Measurements from ENCODE around the gene LRMDA. TPM values are rescaled to one million over a fixed set of nuclear protein-coding genes. Genes with fewer than 3 reads are reported as not detected.

The LRMDA gene
- total RNA-seq, 1 donor from 2014 or later, result 19.4 TPM

DNA sequence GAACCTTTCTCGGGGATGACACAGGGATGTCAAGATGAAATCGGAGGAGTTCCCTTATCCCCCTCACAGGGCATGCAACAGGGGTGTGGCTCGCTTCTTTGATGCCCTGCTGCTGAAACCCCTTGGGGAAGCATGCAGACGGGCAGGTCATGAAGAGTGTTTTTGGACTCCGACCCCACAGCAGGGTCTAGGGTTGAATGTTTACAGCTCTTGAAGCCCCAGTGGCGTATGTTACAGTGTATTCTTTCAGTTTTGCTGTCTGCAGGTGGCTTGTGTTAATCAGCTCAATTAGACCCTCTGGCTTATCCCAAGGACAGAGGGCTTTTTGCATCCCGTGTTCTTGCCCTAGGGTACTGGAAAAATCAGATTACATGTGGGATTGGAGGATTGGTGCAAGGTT lies 446.5 kb downstream of the LRMDA start:
- Mint-ChIP-seq H3K27ac (ENCODE audit: unreplicated experiment) (no peak overlapping the region), H3K4me1 (ENCODE audit: unreplicated experiment) (peaks cover 8% of the 10 kb centered on the region), H3K27me3 (ENCODE audit: unreplicated experiment) (peaks cover 3% of the 10 kb centered on the region), H3K36me3 (ENCODE audit: low read depth, unreplicated experiment) (no peaks in the 10 kb centered on the region), H3K4me3 (ENCODE audit: unreplicated experiment) (no peak overlapping the region), H3K9me3 (ENCODE audit: unreplicated experiment) (no peaks in the 10 kb centered on the region)
- TF ChIP-seq, protein P1, sequence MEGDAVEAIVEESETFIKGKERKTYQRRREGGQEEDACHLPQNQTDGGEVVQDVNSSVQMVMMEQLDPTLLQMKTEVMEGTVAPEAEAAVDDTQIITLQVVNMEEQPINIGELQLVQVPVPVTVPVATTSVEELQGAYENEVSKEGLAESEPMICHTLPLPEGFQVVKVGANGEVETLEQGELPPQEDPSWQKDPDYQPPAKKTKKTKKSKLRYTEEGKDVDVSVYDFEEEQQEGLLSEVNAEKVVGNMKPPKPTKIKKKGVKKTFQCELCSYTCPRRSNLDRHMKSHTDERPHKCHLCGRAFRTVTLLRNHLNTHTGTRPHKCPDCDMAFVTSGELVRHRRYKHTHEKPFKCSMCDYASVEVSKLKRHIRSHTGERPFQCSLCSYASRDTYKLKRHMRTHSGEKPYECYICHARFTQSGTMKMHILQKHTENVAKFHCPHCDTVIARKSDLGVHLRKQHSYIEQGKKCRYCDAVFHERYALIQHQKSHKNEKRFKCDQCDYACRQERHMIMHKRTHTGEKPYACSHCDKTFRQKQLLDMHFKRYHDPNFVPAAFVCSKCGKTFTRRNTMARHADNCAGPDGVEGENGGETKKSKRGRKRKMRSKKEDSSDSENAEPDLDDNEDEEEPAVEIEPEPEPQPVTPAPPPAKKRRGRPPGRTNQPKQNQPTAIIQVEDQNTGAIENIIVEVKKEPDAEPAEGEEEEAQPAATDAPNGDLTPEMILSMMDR (IDR thresholded peaks at IDR 0.05; ENCODE audit: unreplicated experiment), result no peak
- DNase-seq (ENCODE audit: low spot score), result no peak

DNA sequence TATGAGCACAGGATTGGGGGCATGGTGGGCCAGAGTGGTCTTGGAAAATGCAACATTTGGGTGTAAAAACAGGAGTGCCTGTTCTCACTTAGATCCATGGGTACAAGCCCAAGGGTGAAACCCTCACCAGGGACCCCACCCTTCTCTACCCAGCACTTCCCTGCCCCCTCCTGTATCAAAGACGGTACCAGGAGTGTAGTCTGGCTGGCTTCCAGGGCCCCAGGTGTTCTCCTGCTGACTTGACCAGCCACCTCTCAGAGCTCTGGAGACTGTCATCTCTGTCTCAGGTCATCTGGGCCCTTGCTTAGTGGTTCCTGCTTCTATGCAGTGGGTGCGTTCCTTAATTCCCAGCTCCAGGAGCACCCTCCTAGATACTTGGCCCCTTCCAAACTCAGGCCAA lies 447.2 kb downstream of the LRMDA start:
- TF ChIP-seq, protein P1 (IDR thresholded peaks at IDR 0.05; ENCODE audit: unreplicated experiment), result no peak
- Mint-ChIP-seq H3K9me3 (ENCODE audit: unreplicated experiment) (no peaks in the 10 kb centered on the region), H3K27me3 (ENCODE audit: unreplicated experiment) (peaks cover 3% of the 10 kb centered on the region), H3K36me3 (ENCODE audit: low read depth, unreplicated experiment) (no peaks in the 10 kb centered on the region), H3K4me3 (ENCODE audit: unreplicated experiment) (no peak overlapping the region), H3K4me1 (ENCODE audit: unreplicated experiment) (peaks cover 8% of the 10 kb centered on the region), H3K27ac (ENCODE audit: unreplicated experiment) (no peak overlapping the region)
- no peak for DNase-seq (ENCODE audit: low spot score)

DNA sequence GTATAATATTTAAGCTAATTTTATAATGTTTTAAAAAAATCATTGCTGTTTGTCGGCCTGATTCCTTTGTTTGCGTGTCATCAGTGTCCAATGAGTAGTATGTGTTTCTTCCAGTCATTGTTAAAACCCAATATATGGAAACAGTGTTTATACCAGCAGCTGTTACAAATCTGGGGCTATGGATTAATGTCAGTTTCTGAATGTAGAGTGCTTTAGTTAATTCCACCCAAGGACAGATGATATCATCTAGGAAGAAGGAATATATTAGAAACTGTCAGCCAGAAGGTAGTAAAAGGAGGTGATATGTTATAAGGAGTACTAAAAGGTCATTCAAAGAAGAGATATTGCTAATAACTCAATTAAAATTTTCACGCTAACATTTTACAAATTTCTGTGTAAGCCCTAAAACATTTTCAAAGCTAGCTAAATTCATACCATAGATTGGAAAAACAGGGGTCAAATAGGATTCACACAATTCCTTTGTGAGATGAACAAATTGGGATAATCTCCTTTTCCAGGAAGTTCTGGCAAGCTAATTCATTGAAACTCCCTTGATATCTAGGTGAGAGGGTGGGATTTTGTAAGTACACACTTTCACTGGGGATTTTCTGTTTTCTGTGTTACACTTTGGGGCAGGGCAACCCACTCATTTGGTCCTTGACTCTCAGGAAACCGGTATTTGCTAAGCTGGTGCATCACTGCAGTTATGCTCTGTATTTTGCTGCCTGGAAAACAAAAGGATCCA lies 448.8 kb downstream of the LRMDA start:
- no peak overlapping the region for H3K4me3 Mint-ChIP-seq (ENCODE audit: unreplicated experiment)
- no peaks in the 10 kb centered on the region for H3K36me3 Mint-ChIP-seq (ENCODE audit: low read depth, unreplicated experiment)
- no peak for DNase-seq (ENCODE audit: low spot score)
- peaks cover 3% of the 10 kb centered on the region for H3K27me3 Mint-ChIP-seq (ENCODE audit: unreplicated experiment)
- TF ChIP-seq, protein P1 (IDR thresholded peaks at IDR 0.05; ENCODE audit: unreplicated experiment), result no peak
- no peaks in the 10 kb centered on the region for H3K9me3 Mint-ChIP-seq (ENCODE audit: unreplicated experiment)
- H3K4me1 Mint-ChIP-seq (ENCODE audit: unreplicated experiment), result peaks cover 8% of the 10 kb centered on the region
- no peak overlapping the region for H3K27ac Mint-ChIP-seq (ENCODE audit: unreplicated experiment)

DNA sequence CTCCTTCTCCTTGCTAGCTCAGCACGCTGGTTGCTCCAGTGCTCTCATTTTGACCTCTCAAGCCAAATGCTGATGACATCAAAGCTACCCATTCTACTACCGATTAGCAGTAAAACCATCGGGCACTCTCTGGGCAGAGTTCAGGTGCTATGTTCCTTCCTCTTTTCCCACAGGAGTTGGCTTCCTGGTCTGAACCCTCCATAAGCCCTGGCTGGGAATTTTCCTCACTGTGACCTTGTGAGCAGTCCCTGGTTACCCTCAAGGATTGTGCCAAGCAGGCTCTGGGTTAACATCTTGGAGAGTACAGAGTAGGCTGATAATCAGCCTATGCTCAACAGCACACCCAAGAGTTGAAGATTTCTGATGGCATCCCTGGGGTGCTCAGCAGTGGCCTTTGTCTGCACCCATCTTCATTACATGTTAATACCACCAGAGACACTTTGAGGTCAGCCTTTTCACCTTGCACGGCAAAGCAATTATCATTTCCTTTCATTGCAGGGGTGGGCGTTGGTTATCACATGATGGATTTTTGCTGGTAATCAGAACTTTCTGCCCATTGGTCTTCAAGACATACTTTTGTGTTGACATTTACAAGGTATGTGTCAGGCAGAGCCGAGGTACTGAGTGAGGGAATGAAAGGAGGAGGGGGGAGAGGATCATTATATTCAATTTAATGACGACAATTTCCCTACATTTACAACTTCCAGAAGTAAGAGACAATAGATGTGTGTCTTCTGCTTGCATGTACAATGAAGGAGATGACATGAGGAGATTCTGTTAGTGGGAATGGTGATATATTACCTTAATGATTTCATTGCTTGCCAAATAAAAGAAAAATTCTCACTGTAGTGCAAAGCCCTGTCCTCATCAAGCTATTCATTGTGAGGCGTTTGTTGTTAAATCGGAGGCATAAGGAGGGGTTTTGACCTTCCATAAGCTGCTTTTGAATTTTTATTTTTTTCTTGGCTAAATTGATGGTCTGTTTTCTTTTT lies 452.0 kb downstream of the LRMDA start:
- H3K4me1 Mint-ChIP-seq (ENCODE audit: unreplicated experiment), result peaks cover 13% of the 10 kb centered on the region
- H3K27ac Mint-ChIP-seq (ENCODE audit: unreplicated experiment), result no peak overlapping the region
- no peak for DNase-seq (ENCODE audit: low spot score)
- H3K4me3 Mint-ChIP-seq (ENCODE audit: unreplicated experiment), result no peak overlapping the region
- no peaks in the 10 kb centered on the region for H3K27me3 Mint-ChIP-seq (ENCODE audit: unreplicated experiment)
- H3K9me3 Mint-ChIP-seq (ENCODE audit: unreplicated experiment), result no peaks in the 10 kb centered on the region
- TF ChIP-seq, protein P1 (IDR thresholded peaks at IDR 0.05; ENCODE audit: unreplicated experiment), result no peak
- H3K36me3 Mint-ChIP-seq (ENCODE audit: low read depth, unreplicated experiment), result no peaks in the 10 kb centered on the region
